IMR-90 (cell line): ENCODE measurements around the gene NIPAL4.

Experiments
- BHLHE40 ChIP-seq: fragments of 150-350 bp; IDR thresholded peaks from 2 replicates; pipeline ENCODE4 v1.6.1; 2016; ENCODE audit warnings: mild to moderate bottlenecking, low read depth, low read length
- POLR2A ChIP-seq: IDR thresholded peaks from 2 replicates; pipeline ENCODE4 v1.6.1; 2012; ENCODE audit warnings: mild to moderate bottlenecking, low read depth, low read length
- RAD21 ChIP-seq: IDR thresholded peaks from 2 replicates; pipeline ENCODE4 v1.6.1; 2012; ENCODE audit warnings: low read length, improper control_type of control experiment
- RCOR1 ChIP-seq: IDR thresholded peaks from 2 replicates; pipeline ENCODE4 v1.6.1; 2012; ENCODE audit warnings: mild to moderate bottlenecking, low read length, improper control_type of control experiment; ENCODE audit not compliant: insufficient replicate concordance
- USF2 ChIP-seq: fragments of 150-350 bp; IDR thresholded peaks from 2 replicates; pipeline ENCODE4 v1.6.1; 2017; ENCODE audit warnings: mild to moderate bottlenecking, antibody characterized with exemption, low read length, low read depth
- TF ChIP-seq, protein P1 (sequence below): conservative IDR thresholded peaks from 2 replicates; pipeline ENCODE4 v1.5.1; 2012; ENCODE audit warnings: mild to moderate bottlenecking, low read depth, low read length, improper control_type of control experiment
- TF ChIP-seq, protein P2 (sequence below): fragments of 150-350 bp; IDR thresholded peaks from 2 replicates; pipeline ENCODE4 v1.6.1; 2016; ENCODE audit warnings: low read depth, mild to moderate bottlenecking, low read length, moderate library complexity, borderline replicate concordance

DNA sequence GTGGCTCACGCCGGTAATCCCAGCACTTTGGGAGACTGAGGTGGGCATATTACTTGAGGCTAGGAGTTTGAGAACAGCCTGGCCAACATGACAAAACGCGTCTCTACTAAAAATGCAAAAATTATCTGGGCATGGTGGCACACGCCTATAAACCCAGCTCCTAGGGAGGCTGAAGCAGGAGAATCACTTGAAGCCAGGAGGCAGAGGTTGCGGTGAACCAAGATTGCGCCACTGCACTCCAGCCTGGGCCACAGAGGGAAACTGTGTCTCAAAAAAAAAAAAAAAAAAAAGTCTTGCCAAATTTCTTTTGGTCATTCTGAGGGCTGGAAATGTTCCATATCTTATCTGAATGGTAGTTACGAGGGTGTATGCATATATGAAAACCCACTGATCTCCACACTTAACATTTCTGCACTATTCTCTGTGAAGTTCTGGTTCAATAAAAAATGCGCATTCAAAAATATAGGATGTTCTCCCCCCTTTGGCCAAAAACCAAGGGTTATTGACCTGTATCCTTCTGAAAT is 13.5 kb upstream of the NIPAL4 start:
- TF ChIP-seq, protein P1, sequence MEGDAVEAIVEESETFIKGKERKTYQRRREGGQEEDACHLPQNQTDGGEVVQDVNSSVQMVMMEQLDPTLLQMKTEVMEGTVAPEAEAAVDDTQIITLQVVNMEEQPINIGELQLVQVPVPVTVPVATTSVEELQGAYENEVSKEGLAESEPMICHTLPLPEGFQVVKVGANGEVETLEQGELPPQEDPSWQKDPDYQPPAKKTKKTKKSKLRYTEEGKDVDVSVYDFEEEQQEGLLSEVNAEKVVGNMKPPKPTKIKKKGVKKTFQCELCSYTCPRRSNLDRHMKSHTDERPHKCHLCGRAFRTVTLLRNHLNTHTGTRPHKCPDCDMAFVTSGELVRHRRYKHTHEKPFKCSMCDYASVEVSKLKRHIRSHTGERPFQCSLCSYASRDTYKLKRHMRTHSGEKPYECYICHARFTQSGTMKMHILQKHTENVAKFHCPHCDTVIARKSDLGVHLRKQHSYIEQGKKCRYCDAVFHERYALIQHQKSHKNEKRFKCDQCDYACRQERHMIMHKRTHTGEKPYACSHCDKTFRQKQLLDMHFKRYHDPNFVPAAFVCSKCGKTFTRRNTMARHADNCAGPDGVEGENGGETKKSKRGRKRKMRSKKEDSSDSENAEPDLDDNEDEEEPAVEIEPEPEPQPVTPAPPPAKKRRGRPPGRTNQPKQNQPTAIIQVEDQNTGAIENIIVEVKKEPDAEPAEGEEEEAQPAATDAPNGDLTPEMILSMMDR: no peak
- TF ChIP-seq POLR2A (no peak), BHLHE40 (no peak), RCOR1 (no peak), USF2 (no peak), RAD21 (no peak)
- TF ChIP-seq, protein P2, sequence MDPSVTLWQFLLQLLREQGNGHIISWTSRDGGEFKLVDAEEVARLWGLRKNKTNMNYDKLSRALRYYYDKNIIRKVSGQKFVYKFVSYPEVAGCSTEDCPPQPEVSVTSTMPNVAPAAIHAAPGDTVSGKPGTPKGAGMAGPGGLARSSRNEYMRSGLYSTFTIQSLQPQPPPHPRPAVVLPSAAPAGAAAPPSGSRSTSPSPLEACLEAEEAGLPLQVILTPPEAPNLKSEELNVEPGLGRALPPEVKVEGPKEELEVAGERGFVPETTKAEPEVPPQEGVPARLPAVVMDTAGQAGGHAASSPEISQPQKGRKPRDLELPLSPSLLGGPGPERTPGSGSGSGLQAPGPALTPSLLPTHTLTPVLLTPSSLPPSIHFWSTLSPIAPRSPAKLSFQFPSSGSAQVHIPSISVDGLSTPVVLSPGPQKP: no peak
